HepG2 (cell line): ENCODE measurements around the gene KRT76. TPM values are rescaled to one million over a fixed set of nuclear protein-coding genes. Genes with fewer than 3 reads are reported as not detected.

Source experiments
- ATAC-seq: fragments of 200-7000 bp; cut with Tn5 transposase; 3 replicates; pipeline ENCODE4 v1.9.1; 2020; ENCODE audit warnings: mild to moderate bottlenecking, moderate library complexity
- BruUV-seq: library from RNA; stranded (reverse); fragments of 400-500 nt; replicated peaks from 2 replicates; lab custom pipeline; 2021; lab: Mats Ljungman, UMichigan
- CTCF ChIA-PET: fragments of 300-600 bp; formaldehyde crosslinking; extraction: SDS; loops from one replicate; lab custom pipeline; 2021; ENCODE audit warnings: low total read pairs, inconsistent platforms, low intra/inter-chr PET ratio; lab: Yijun Ruan, JAX
- POLR2A ChIA-PET: fragments of 350-600 bp; sonication (Branson Sonifier 250); formaldehyde crosslinking; loops from one replicate; lab custom pipeline; 2020; ENCODE audit warnings: antibody characterized with exemption, inconsistent platforms; lab: Yijun Ruan, JAX
- DNase-seq: peaks from one replicate; pipeline ENCODE4 v3.0.0-alpha.2; 2015; ENCODE audit warnings: low spot score
- FAIRE-seq: peaks from 3 replicates; lab custom pipeline; 2011; peaks lifted over from hg19 to GRCh38; lab: Jason Lieb, UNC
- H2AFZ ChIP-seq: one replicate; pipeline ENCODE4 v1.6.1; 2011; ENCODE audit warnings: low read length, inconsistent platforms
- H3K27ac ChIP-seq: fragments of 300-600 bp; 3 replicates; pipeline ENCODE4 v1.8.0; 2011; ENCODE audit warnings: mixed run types, mild to moderate bottlenecking, mixed read lengths, low read length, inconsistent platforms; ENCODE audit not compliant: insufficient read depth; ENCODE audit errors: extremely low read length
- H3K27me3 ChIP-seq, 2 experiments: fragments of 200-600 bp in 1 of 2; 2 replicates in 1 of 2; 3 replicates in 1 of 2; pipeline versions ENCODE4 v1.6.0 to v1.8.0; 2011; ENCODE audit warnings: low read length in 2 of 2, mild to moderate bottlenecking in 2 of 2, moderate library complexity in 2 of 2, inconsistent platforms in 1 of 2; ENCODE audit not compliant: insufficient read depth in 2 of 2, control insufficient read depth in 1 of 2
- H3K36me3 ChIP-seq, 2 experiments: fragments of 200-600 bp in 1 of 2; replicated peaks in 1 of 2; 2 replicates in 1 of 2; 3 replicates in 1 of 2; pipeline versions ENCODE4 v1.5.1 to v1.8.0; 2011; ENCODE audit warnings: low read length in 2 of 2, inconsistent platforms in 1 of 2; ENCODE audit not compliant: insufficient read depth in 2 of 2, control insufficient read depth in 1 of 2
- H3K4me1 ChIP-seq: 2 replicates; pipeline ENCODE4 v1.5.1; 2012; ENCODE audit warnings: low read length, inconsistent platforms; ENCODE audit not compliant: insufficient read depth
- H3K4me2 ChIP-seq: 2 replicates; pipeline ENCODE4 v1.6.0; 2011; ENCODE audit warnings: low read depth, low read length, inconsistent platforms
- H3K4me3 ChIP-seq, 3 experiments: fragments of 200-600 bp in 1 of 3; sonication (generic), shearing (Covaris generic) in 1 of 3; replicated peaks in 1 of 3; 2 replicates each; pipeline ENCODE4 v1.5.1; 2011 to 2016; ENCODE audit warnings: low read length in 3 of 3, inconsistent platforms in 2 of 3, low read depth in 2 of 3, mild to moderate bottlenecking in 2 of 3, control low read depth in 1 of 3, mixed read lengths in 1 of 3; ENCODE audit not compliant: insufficient read depth in 1 of 3
- H3K79me2 ChIP-seq: one replicate; pipeline ENCODE4 v1.6.1; 2011; ENCODE audit warnings: low read length, inconsistent platforms; ENCODE audit not compliant: insufficient read depth
- H3K9ac ChIP-seq: 2 replicates; pipeline ENCODE4 v1.6.0; 2011; ENCODE audit warnings: mild to moderate bottlenecking, low read depth, low read length, inconsistent platforms; ENCODE audit not compliant: insufficient read depth
- H3K9me3 ChIP-seq: 2 replicates; pipeline ENCODE4 v1.5.1; 2012; ENCODE audit warnings: mild to moderate bottlenecking, low read length
- H4K20me1 ChIP-seq: 2 replicates; pipeline ENCODE4 v1.6.0; 2011; ENCODE audit warnings: inconsistent platforms, mild to moderate bottlenecking, low read length, moderate library complexity; ENCODE audit not compliant: insufficient read depth
- BCL6 ChIP-seq: IDR thresholded peaks from 2 replicates; pipeline ENCODE4 v1.6.1; 2016; ENCODE audit warnings: missing genetic modification reagents, missing compliant biosample characterization
- GATAD2A ChIP-seq: IDR thresholded peaks from 2 replicates; pipeline ENCODE4 v1.6.1; 2016
- NAIF1 ChIP-seq: sonication (generic); formaldehyde crosslinking; IDR thresholded peaks from 2 replicates; pipeline ENCODE4 v1.5.0; 2020; ENCODE audit warnings: mild to moderate bottlenecking, missing genetic modification reagents, borderline replicate concordance
- PBX3 ChIP-seq: sonication (generic); formaldehyde crosslinking; IDR thresholded peaks from 2 replicates; pipeline ENCODE4 v1.8.1; 2023; ENCODE audit warnings: missing genetic modification reagents, inconsistent platforms, borderline replicate concordance
- POGK ChIP-seq: sonication (generic); formaldehyde crosslinking; conservative IDR thresholded peaks from 2 replicates; pipeline ENCODE4 v1.8.0; 2022; ENCODE audit warnings: mild to moderate bottlenecking, moderate library complexity, missing genetic modification reagents
- PRDM4 ChIP-seq: sonication (generic); formaldehyde crosslinking; IDR thresholded peaks from 2 replicates; pipeline ENCODE4 v1.9.0; 2021; ENCODE audit warnings: missing genetic modification reagents, borderline replicate concordance
- RELA ChIP-seq: sonication (generic); formaldehyde crosslinking; IDR thresholded peaks from 2 replicates; pipeline ENCODE4 v1.4.0; 2020; ENCODE audit warnings: missing genetic modification reagents
- RFXAP ChIP-seq: sonication (generic); formaldehyde crosslinking; IDR thresholded peaks from 2 replicates; pipeline ENCODE4 v1.4.0; 2020; ENCODE audit warnings: missing genetic modification reagents, borderline replicate concordance
- SATB2 ChIP-seq: sonication (generic); formaldehyde crosslinking; IDR thresholded peaks from 2 replicates; pipeline ENCODE4 v1.5.0; 2020; ENCODE audit warnings: missing genetic modification reagents
- THAP8 ChIP-seq: sonication (generic); formaldehyde crosslinking; IDR thresholded peaks from 2 replicates; pipeline ENCODE4 v1.5.1; 2020; ENCODE audit warnings: missing genetic modification reagents, mild to moderate bottlenecking, borderline replicate concordance
- TOE1 ChIP-seq: sonication (generic); formaldehyde crosslinking; IDR thresholded peaks from 2 replicates; pipeline ENCODE4 v1.4.0; 2020; ENCODE audit warnings: mild to moderate bottlenecking, missing genetic modification reagents
- ZFP41 ChIP-seq: sonication (generic); formaldehyde crosslinking; IDR thresholded peaks from 2 replicates; pipeline ENCODE4 v1.4.0; 2020; ENCODE audit warnings: mild to moderate bottlenecking, missing genetic modification reagents, borderline replicate concordance
- ZNF570 ChIP-seq: sonication (generic); formaldehyde crosslinking; IDR thresholded peaks from 2 replicates; pipeline ENCODE4 v1.4.0; 2020; ENCODE audit warnings: mild to moderate bottlenecking, missing genetic modification reagents, borderline replicate concordance
- ZNF724P ChIP-seq: sonication (generic); formaldehyde crosslinking; IDR thresholded peaks from 2 replicates; pipeline ENCODE4 v1.8.0; 2022; ENCODE audit warnings: missing genetic modification reagents, borderline replicate concordance
- ZNF800 ChIP-seq: sonication (generic); formaldehyde crosslinking; IDR thresholded peaks from 2 replicates; pipeline ENCODE4 v1.4.0; 2020; ENCODE audit warnings: missing genetic modification reagents
- ZNF839 ChIP-seq: sonication (generic); formaldehyde crosslinking; IDR thresholded peaks from 2 replicates; pipeline ENCODE4 v1.4.0; 2020; ENCODE audit warnings: missing genetic modification reagents, mild to moderate bottlenecking, borderline replicate concordance
- WGBS: methylation state at CpG from one replicate; pipeline ENCODE4 v1.1.6; 2017; ENCODE audit warnings: low lambda C conversion rate; 5-methylcytosine and 5-hydroxymethylcytosine counted together
- in situ Hi-C: cut with HindIII; loops from 2 replicates; pipeline ENCODE4 v1.10.0; 2017; ENCODE audit warnings: low pct_unique_long_range_greater_than_20kb; ENCODE audit not compliant: extremely low pct_ligation_motif_present
- intact Hi-C: fragments of 100-400 bp; cut with micrococcal nuclease; formaldehyde crosslinking; loops from one replicate; pipeline ENCODE4 v1.10.0; 2022; ENCODE audit not compliant: unreplicated experiment
- polyA plus RNA-seq, 8 experiments: library from polyadenylated mRNA; depleted of rRNA in 3 of 8; stranded (reverse) in 7 of 8; unstranded in 1 of 8; fragments of >200 nt; fragmentation: Illumina TruSeq in 4 of 8; extraction: Trizol in 4 of 8; gene quantifications; 2 replicates each; pipeline versions ENCODE4 v1.2.1 to v1.2.3, GENCODE V29; 2011 to 2016; ENCODE audit warnings: low read depth in 4 of 8, missing spikeins in 1 of 8, mixed read lengths in 1 of 8; ENCODE audit not compliant: insufficient read depth in 1 of 8
- total RNA-seq, 5 experiments: library from RNA; depleted of rRNA; stranded (reverse); fragments of >200 nt; fragmentation: Illumina TruSeq; extraction: Trizol; gene quantifications; 2 replicates each; pipeline ENCODE4 v1.2.3, GENCODE V29; 2016; ENCODE audit warnings: low read depth in 1 of 5

Gene KRT76
- total and polyA plus RNA-seq, 2 of the 13 experiments (the other 11 are each of a cell fraction or from before 2014, with no cell fraction given): not detected

GRCh38 chr12:52728374-52728773, 48.8 kb downstream of the KRT76 start (continued):
- no peak for TF ChIP-seq POGK (CRISPR knock-in tag)
- TF ChIP-seq, all 625 proteins: peak for 0

- intact Hi-C loops: no loop called here
- H3K9me3 ChIP-seq: no peaks in the 10 kb centered on the region
- no peaks in the 10 kb centered on the region for H3K4me1 ChIP-seq
- BruUV-seq: no TSS peak
- POLR2A ChIA-PET: no interaction called here
- DNase-seq (no peak), ATAC-seq (no peak), FAIRE-seq (no peak)
- H3K4me3 ChIP-seq: no peak overlapping the region
- H3K27me3 ChIP-seq: peaks cover 2 to 47% of the 10 kb centered on the region in 2 experiments; a peak in 3 of 5 replicates
- H3K9ac ChIP-seq: no peak overlapping the region
- H3K27ac ChIP-seq: no peak overlapping the region
- no peak overlapping the region for H3K4me2 ChIP-seq
- no peaks in the 10 kb centered on the region for H3K79me2 ChIP-seq
- CTCF ChIA-PET: no interaction called here
- H4K20me1 ChIP-seq: no peaks in the 10 kb centered on the region
- in situ Hi-C loops: no loop called here
- no peak overlapping the region for H2AFZ ChIP-seq
- H3K36me3 ChIP-seq: no peaks in the 10 kb centered on the region
- WGBS: 2% methylated on average over 4 of the region's 4 CpGs
- no peak for TF ChIP-seq TOE1
- TF ChIP-seq BCL6: no peak
- no peak for TF ChIP-seq THAP8 (CRISPR knock-in tag)
- TF ChIP-seq RELA (CRISPR knock-in tag): no peak
- TF ChIP-seq ZNF724P (CRISPR knock-in tag): no peak
- TF ChIP-seq PBX3 (CRISPR knock-in tag): no peak
- TF ChIP-seq PRDM4: no peak
- no peak for TF ChIP-seq RFXAP
- TF ChIP-seq ZNF800 (CRISPR knock-in tag): no peak
- no peak for TF ChIP-seq ZFP41 (CRISPR knock-in tag)
- TF ChIP-seq NAIF1 (CRISPR knock-in tag): no peak
- TF ChIP-seq GATAD2A (CRISPR knock-in tag): no peak
- no peak for TF ChIP-seq ZNF570 (CRISPR knock-in tag)
- TF ChIP-seq ZNF839 (CRISPR knock-in tag): no peak
- no peak for TF ChIP-seq SATB2 (CRISPR knock-in tag)
Observed at GRCh38 chr12:52727037-52727436, 50.1 kb downstream of the KRT76 start.
